Endothelial cell of umbilical vein (primary cell): Measurements from ENCODE around the gene GPR4. TPM values are rescaled to one million over a fixed set of nuclear protein-coding genes. Genes with fewer than 3 reads are reported as not detected.

Experiments
- BruUV-seq: library from RNA; stranded (reverse); fragments of 400-500 nt; replicated peaks from 2 replicates; lab custom pipeline; 2021; lab: Mats Ljungman, UMichigan
- CTCF ChIA-PET: fragments of 300-600, 350-600 bp; sonication (Branson Sonifier 250); formaldehyde crosslinking; loops from one replicate; lab custom pipeline; 2021; ENCODE audit warnings: antibody characterized with exemption, inconsistent platforms; lab: Charles Lee
- POLR2A ChIA-PET: fragments of 300-600, 350-600 bp; sonication (Branson Sonifier 250); formaldehyde crosslinking; loops from one replicate; lab custom pipeline; 2021; ENCODE audit warnings: antibody characterized with exemption, inconsistent platforms; lab: Charles Lee
- DNase-seq: peaks from one replicate; pipeline ENCODE4 v3.0.0-alpha.2; 2011; ENCODE audit warnings: low read depth, low spot score
- FAIRE-seq: peaks from 2 replicates; lab custom pipeline; 2011; peaks lifted over from hg19 to GRCh38; lab: Jason Lieb, UNC
- H2AFZ ChIP-seq: 2 replicates; pipeline ENCODE4 v1.6.0; 2012; ENCODE audit warnings: low read depth, low read length, control low read depth, inconsistent platforms
- H3K27ac ChIP-seq: 2 replicates; pipeline ENCODE4 v1.5.1; 2011; ENCODE audit warnings: low read depth, mild to moderate bottlenecking, control low read depth, low read length, moderate library complexity; ENCODE audit not compliant: insufficient read depth
- H3K27me3 ChIP-seq, 2 experiments: 2 replicates each; pipeline versions ENCODE4 v1.6.0 to v1.6.1; 2011; ENCODE audit warnings: low read length in 2 of 2, mixed read lengths in 1 of 2; ENCODE audit not compliant: control insufficient read depth in 2 of 2, insufficient read depth in 2 of 2
- H3K36me3 ChIP-seq, 2 experiments: 2 replicates in 1 of 2; 3 replicates in 1 of 2; pipeline ENCODE4 v1.5.1; 2011; ENCODE audit warnings: low read length in 2 of 2, mild to moderate bottlenecking in 1 of 2, moderate library complexity in 1 of 2; ENCODE audit not compliant: control insufficient read depth in 2 of 2, insufficient read depth in 2 of 2; ENCODE audit errors: extremely low read depth in 1 of 2
- H3K4me1 ChIP-seq: 3 replicates; pipeline ENCODE4 v1.5.1; 2011; ENCODE audit warnings: mild to moderate bottlenecking, low read length; ENCODE audit not compliant: control insufficient read depth, insufficient read depth; ENCODE audit errors: extremely low read depth
- H3K4me2 ChIP-seq: 2 replicates; pipeline ENCODE4 v1.6.1; 2011; ENCODE audit warnings: low read length, control low read depth, mixed read lengths; ENCODE audit not compliant: insufficient read depth
- H3K4me3 ChIP-seq, 3 experiments: fragments of 200-600 bp in 1 of 3; sonication (generic), shearing (Covaris generic) in 1 of 3; replicated peaks in 1 of 3; 2 replicates each; pipeline ENCODE4 v1.5.1; 2011 to 2016; ENCODE audit warnings: control low read depth in 3 of 3, low read length in 3 of 3, mild to moderate bottlenecking in 2 of 3, inconsistent platforms in 1 of 3, low read depth in 1 of 3, moderate library complexity in 1 of 3; ENCODE audit not compliant: insufficient read depth in 1 of 3
- H3K79me2 ChIP-seq: 2 replicates; pipeline ENCODE4 v1.6.0; 2012; ENCODE audit warnings: low read length, inconsistent platforms; ENCODE audit not compliant: control insufficient read depth, insufficient read depth
- H3K9ac ChIP-seq: replicated peaks from 2 replicates; pipeline ENCODE3; 2011; ENCODE audit warnings: low read length, control low read depth; ENCODE audit not compliant: insufficient read depth; ENCODE audit errors: extremely low read depth
- H3K9me1 ChIP-seq: replicated peaks from 3 replicates; pipeline ENCODE4 v1.6.0; 2011; ENCODE audit warnings: mild to moderate bottlenecking, low read length; ENCODE audit not compliant: control insufficient read depth, insufficient read depth; ENCODE audit errors: extremely low read depth
- H3K9me3 ChIP-seq: replicated peaks from 2 replicates; pipeline ENCODE4 v1.5.1; 2012; ENCODE audit warnings: low read length, inconsistent platforms; ENCODE audit not compliant: control insufficient read depth, insufficient read depth
- H4K20me1 ChIP-seq: replicated peaks from 2 replicates; pipeline ENCODE3; 2011; ENCODE audit warnings: mild to moderate bottlenecking, low read length; ENCODE audit not compliant: control insufficient read depth, insufficient read depth; ENCODE audit errors: extremely low read depth
- EZH2 ChIP-seq: IDR thresholded peaks from 2 replicates; pipeline ENCODE4 v1.6.1; 2012; ENCODE audit warnings: borderline replicate concordance, low read depth, mild to moderate bottlenecking, moderate library complexity, low read length, inconsistent platforms; ENCODE audit not compliant: severe bottlenecking
- FOS ChIP-seq: IDR thresholded peaks from 2 replicates; pipeline ENCODE4 v1.6.1; 2011; ENCODE audit warnings: mild to moderate bottlenecking, low read length, moderate library complexity, borderline replicate concordance; ENCODE audit not compliant: insufficient read depth
- GATA2 ChIP-seq: IDR thresholded peaks from 2 replicates; pipeline ENCODE4 v1.7.0; 2011; ENCODE audit warnings: low read depth, mild to moderate bottlenecking, moderate library complexity, mixed read lengths, low read length; ENCODE audit not compliant: insufficient read length, insufficient read depth
- JUN ChIP-seq: IDR thresholded peaks from 2 replicates; pipeline ENCODE4 v1.6.1; 2011; ENCODE audit warnings: borderline replicate concordance, low read depth; ENCODE audit not compliant: insufficient read length, insufficient read depth
- MAX ChIP-seq: IDR thresholded peaks from 2 replicates; pipeline ENCODE4 v1.6.1; 2011; ENCODE audit not compliant: insufficient read depth, insufficient read length
- MYC ChIP-seq: IDR thresholded peaks from one replicate; pipeline ENCODE4 v1.6.1; 2011; ENCODE audit warnings: mild to moderate bottlenecking, low read depth, low read length
- POLR2A ChIP-seq: IDR thresholded peaks from 2 replicates; pipeline ENCODE4 v1.6.1; 2012; ENCODE audit warnings: low read depth, mild to moderate bottlenecking, control low read depth, low read length
- POLR2AphosphoS5 ChIP-seq: IDR thresholded peaks from 2 replicates; pipeline ENCODE4 v1.6.1; 2012; ENCODE audit warnings: low read depth, mild to moderate bottlenecking, control low read depth, low read length, moderate library complexity; ENCODE audit not compliant: insufficient read depth
- dilution Hi-C: fragments of 300-500 bp; cut with MboI; formaldehyde crosslinking; loops from one replicate; pipeline ENCODE4 v1.15.0; 2019; ENCODE audit warnings: low sequenced_read_pairs; ENCODE audit not compliant: extremely low pct_ligation_motif_present
- intact Hi-C: fragments of 100-400 bp; cut with micrococcal nuclease; formaldehyde crosslinking; loops from one replicate; pipeline ENCODE4 v1.10.0; 2022
- polyA plus RNA-seq, 4 experiments: library from polyadenylated mRNA; depleted of rRNA in 3 of 4; stranded (reverse) in 3 of 4; unstranded in 1 of 4; fragments of >200 nt; gene quantifications; 2 replicates each; pipeline versions ENCODE4 v1.2.1 to v1.2.3, GENCODE V29; 2011 to 2012; ENCODE audit warnings: missing spikeins in 1 of 4
- total RNA-seq: library from RNA; stranded (reverse); gene quantifications from 2 replicates; pipeline ENCODE4 v1.2.3, GENCODE V29; 2021
- TF ChIP-seq, protein P1 (sequence below), 2 donors: IDR thresholded peaks; 1 replicate in 1 of 2; 2 replicates in 1 of 2; pipeline ENCODE4 v1.5.1; 2011; ENCODE audit warnings: low read length in 2 of 2, mild to moderate bottlenecking in 2 of 2, moderate library complexity in 2 of 2, control low read depth in 1 of 2, inconsistent platforms in 1 of 2, low read depth in 1 of 2; ENCODE audit not compliant: insufficient read depth in 1 of 2; ENCODE audit errors: extremely low read depth in 1 of 2

GPR4 gene
- total and polyA plus RNA-seq, 2 donors (not counting 3 experiments of a cell fraction or from before 2014, with no cell fraction given), result 17.9 to 26.7 TPM

DNA sequence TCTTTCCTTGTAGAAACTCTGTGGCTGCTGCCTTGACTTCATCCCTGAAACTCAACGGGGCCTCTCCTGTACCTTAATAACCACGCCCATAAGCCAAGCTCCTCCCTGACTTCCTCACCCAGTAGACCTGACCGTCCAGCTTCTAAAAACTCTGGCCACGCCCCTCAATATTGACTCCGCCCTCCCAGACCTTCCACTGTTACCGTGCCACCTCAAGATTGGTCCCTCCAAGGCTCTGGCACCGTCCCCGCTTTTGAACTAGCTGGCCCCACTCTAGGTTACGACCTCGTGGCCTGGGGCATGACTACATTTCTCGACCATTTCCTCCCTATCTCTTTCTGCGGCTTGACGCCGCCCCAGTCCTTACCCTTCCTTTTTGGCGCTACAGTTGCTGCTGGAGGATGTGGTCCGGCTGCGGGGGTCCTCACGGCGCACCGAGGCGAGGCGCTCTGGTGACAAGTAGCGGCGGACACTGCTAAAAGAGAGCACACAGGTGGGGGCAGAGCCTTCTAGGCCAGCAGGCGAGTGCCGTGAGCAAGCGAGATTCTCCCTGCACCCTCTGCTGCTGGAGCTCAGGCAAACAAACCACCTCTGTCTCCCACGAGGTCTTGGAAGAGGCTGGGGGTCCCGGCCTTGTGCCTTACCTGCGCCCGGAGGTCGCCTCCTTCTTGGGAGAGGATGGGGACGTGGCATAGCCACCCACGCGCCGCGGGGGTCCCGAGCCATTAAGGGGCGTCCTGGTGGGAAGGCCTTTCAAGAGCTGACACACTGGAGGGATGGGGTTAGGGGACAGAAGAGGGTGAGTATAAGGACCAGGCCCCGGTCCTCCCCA lies 39.5 kb upstream of the GPR4 start:
- CTCF ChIA-PET, result interaction anchor here (0.8 to 5.3 kb wide), 44 partner anchors 9 to 216 kb away, joined by 3 to 91 read pairs (median 8); partner anchors contain the start of genes FOSB, GPR4, OPA3 and PPM1N
- H3K36me3 ChIP-seq, result no peaks in the 10 kb centered on the region
- FAIRE-seq (peak; percentile 92), DNase-seq (peak; percentile 66)
- peak overlapping the region; percentile 4 for H3K4me2 ChIP-seq
- H3K9ac ChIP-seq, result no peak overlapping the region
- dilution Hi-C loops (no loop called here), intact Hi-C loops (loop anchor here (1.0 to 5.0 kb wide), 5 partner anchors 9 to 214 kb away; partner anchors contain the start of gene OPA3)
- TF ChIP-seq FOS (no peak), POLR2AphosphoS5 (peak; percentile 50)
- BruUV-seq, result no TSS peak
- H4K20me1 ChIP-seq, result no peaks in the 10 kb centered on the region
- H3K79me2 ChIP-seq, result no peaks in the 10 kb centered on the region
- no peaks in the 10 kb centered on the region for H3K9me3 ChIP-seq
- H3K9me1 ChIP-seq, result no peaks in the 10 kb centered on the region
- H3K4me1 ChIP-seq, result peaks cover 42% of the 10 kb centered on the region
- peak overlapping the region; percentile 71 for H2AFZ ChIP-seq
- H3K27me3 ChIP-seq, result no peaks in the 10 kb centered on the region
- H3K27ac ChIP-seq, result peak overlapping the region; percentile 6
- POLR2A ChIA-PET, result interaction anchor here (1.4 to 1.6 kb wide), 2 partner anchors 58 to 114 kb away, joined by 3 to 4 read pairs; no protein-coding TSS in a partner anchor
- peak overlapping the region in 2 of 3 experiments; percentile 18 to 25 for H3K4me3 ChIP-seq

GRCh38 chr19:45640849-45641273 lies 38.8 kb upstream of the GPR4 start:
- H3K27ac ChIP-seq, result no peak overlapping the region
- ChIA-PET POLR2A (interaction anchor here (1.4 to 1.6 kb wide), 2 partner anchors 57 to 114 kb away, joined by 3 to 4 read pairs; no protein-coding TSS in a partner anchor), CTCF (interaction anchor here (1.6 to 5.3 kb wide), 18 partner anchors 8 to 201 kb away, joined by 4 to 91 read pairs (median 26); partner anchors contain the start of genes GPR4, PPM1N and RTN2)
- H3K4me3 ChIP-seq, result no peak overlapping the region
- no peaks in the 10 kb centered on the region for H3K9me1 ChIP-seq
- H2AFZ ChIP-seq, result peak overlapping the region; percentile 0
- intact Hi-C loops (loop anchor here (1.0 to 5.0 kb wide), 2 partner anchors 9 to 214 kb away; no protein-coding TSS in a partner anchor), dilution Hi-C loops (no loop called here)
- H3K36me3 ChIP-seq, result no peaks in the 10 kb centered on the region
- no peaks in the 10 kb centered on the region for H4K20me1 ChIP-seq
- TF ChIP-seq, protein P1, sequence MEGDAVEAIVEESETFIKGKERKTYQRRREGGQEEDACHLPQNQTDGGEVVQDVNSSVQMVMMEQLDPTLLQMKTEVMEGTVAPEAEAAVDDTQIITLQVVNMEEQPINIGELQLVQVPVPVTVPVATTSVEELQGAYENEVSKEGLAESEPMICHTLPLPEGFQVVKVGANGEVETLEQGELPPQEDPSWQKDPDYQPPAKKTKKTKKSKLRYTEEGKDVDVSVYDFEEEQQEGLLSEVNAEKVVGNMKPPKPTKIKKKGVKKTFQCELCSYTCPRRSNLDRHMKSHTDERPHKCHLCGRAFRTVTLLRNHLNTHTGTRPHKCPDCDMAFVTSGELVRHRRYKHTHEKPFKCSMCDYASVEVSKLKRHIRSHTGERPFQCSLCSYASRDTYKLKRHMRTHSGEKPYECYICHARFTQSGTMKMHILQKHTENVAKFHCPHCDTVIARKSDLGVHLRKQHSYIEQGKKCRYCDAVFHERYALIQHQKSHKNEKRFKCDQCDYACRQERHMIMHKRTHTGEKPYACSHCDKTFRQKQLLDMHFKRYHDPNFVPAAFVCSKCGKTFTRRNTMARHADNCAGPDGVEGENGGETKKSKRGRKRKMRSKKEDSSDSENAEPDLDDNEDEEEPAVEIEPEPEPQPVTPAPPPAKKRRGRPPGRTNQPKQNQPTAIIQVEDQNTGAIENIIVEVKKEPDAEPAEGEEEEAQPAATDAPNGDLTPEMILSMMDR (IDR thresholded peaks at IDR 0.05; ENCODE audit: extremely low read depth in 1 of 2, insufficient read depth in 1 of 2, low read depth in 1 of 2, low read length in 2 of 2), result no peak
- no peak for TF ChIP-seq MYC
- TF ChIP-seq MAX, result no peak
- no peak for TF ChIP-seq FOS
- no peak for TF ChIP-seq GATA2
- no peak for TF ChIP-seq POLR2A
- TF ChIP-seq POLR2AphosphoS5, result no peak
- TF ChIP-seq JUN, result no peak
- TF ChIP-seq EZH2, result no peak
- no peaks in the 10 kb centered on the region for H3K79me2 ChIP-seq
- H3K27me3 ChIP-seq, result no peaks in the 10 kb centered on the region
- FAIRE-seq (no peak), DNase-seq (no peak)
- H3K4me2 ChIP-seq, result peak overlapping the region; percentile 4
- H3K9ac ChIP-seq, result no peak overlapping the region
- no TSS peak for BruUV-seq
- H3K4me1 ChIP-seq, result peaks cover 38% of the 10 kb centered on the region
- no peaks in the 10 kb centered on the region for H3K9me3 ChIP-seq
